Transverse colon (tissue), 4 donors: ENCODE results near the gene TUBB2A.

Experiments
- EP300 ChIP-seq: sonication (generic); formaldehyde crosslinking; IDR thresholded peaks from one replicate; pipeline ENCODE4 v1.6.1; 2017; ENCODE audit warnings: antibody characterized with exemption, low read depth
- POLR2A ChIP-seq: fragments of 450-650 bp; IDR thresholded peaks from one replicate; pipeline ENCODE4 v1.6.1; 2016; ENCODE audit warnings: antibody characterized with exemption, mild to moderate bottlenecking, moderate library complexity
- POLR2AphosphoS5 ChIP-seq, 3 donors: sonication (generic); formaldehyde crosslinking; IDR thresholded peaks; one replicate each; pipeline ENCODE4 v1.6.1; 2016; ENCODE audit warnings: antibody characterized with exemption in 3 of 3
- TF ChIP-seq, protein P1 (sequence below), 5 experiments: fragments of 200-600 bp in 3 of 5; fragments of 450-650 bp in 2 of 5; sonication (generic) in 3 of 5; IDR thresholded peaks; 1 replicate in 2 of 5; 2 replicates in 3 of 5; pipeline ENCODE4 v1.5.1; 2016 to 2017; ENCODE audit warnings: antibody characterized with exemption in 5 of 5, inconsistent platforms in 3 of 5, mild to moderate bottlenecking in 2 of 5, moderate library complexity in 1 of 5

DNA sequence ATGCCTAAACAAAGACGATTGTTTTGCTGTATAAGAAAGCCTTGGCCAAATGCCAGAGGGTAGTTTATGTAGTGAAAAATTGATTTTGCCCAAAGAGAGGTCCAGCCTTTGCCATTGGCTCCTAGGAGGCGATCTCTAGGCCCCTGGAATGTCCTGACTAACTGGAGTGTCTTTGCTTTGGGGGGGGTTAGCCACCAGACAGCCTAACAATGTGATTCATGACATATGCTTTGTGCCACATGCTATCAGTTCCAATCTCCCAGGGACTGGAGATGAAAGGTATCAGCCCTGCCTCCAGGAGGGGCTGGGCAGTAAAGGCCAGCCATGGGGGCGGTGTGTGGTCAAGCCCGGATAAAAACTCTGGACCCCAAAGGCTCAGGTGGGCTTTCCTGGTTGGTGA is 32.7 kb upstream of the TUBB2A start:
- TF ChIP-seq, protein P1, sequence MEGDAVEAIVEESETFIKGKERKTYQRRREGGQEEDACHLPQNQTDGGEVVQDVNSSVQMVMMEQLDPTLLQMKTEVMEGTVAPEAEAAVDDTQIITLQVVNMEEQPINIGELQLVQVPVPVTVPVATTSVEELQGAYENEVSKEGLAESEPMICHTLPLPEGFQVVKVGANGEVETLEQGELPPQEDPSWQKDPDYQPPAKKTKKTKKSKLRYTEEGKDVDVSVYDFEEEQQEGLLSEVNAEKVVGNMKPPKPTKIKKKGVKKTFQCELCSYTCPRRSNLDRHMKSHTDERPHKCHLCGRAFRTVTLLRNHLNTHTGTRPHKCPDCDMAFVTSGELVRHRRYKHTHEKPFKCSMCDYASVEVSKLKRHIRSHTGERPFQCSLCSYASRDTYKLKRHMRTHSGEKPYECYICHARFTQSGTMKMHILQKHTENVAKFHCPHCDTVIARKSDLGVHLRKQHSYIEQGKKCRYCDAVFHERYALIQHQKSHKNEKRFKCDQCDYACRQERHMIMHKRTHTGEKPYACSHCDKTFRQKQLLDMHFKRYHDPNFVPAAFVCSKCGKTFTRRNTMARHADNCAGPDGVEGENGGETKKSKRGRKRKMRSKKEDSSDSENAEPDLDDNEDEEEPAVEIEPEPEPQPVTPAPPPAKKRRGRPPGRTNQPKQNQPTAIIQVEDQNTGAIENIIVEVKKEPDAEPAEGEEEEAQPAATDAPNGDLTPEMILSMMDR (IDR thresholded peaks at IDR 0.05) = no peak
- no peak for TF ChIP-seq POLR2A
- TF ChIP-seq POLR2AphosphoS5 (IDR thresholded peaks at IDR 0.05) = no peak
- no peak for TF ChIP-seq EP300
